Natural killer cell (primary cell): ENCODE results near the gene INPP5F. TPM values are rescaled to one million over a fixed set of nuclear protein-coding genes. Genes with fewer than 3 reads are reported as not detected.

Experiments
- ATAC-seq, 3 donors: fragments of 150-1000 bp in 2 of 3; fragments of 200-7000 bp in 1 of 3; cut with Tn5 transposase; 1 replicate in 1 of 3; 2 replicates in 2 of 3; pipeline ENCODE4 v1.10.0; 2021; ENCODE audit warnings: mild to moderate bottlenecking in 2 of 3, moderate library complexity in 2 of 3
- DNase-seq, 2 donors: peaks; one replicate each; pipeline versions ENCODE4 v3.0.0 to v3.0.0-alpha.2; 2013 to 2021; ENCODE audit warnings: mixed read lengths in 1 of 2
- H3K27ac ChIP-seq: one replicate; pipeline ENCODE4 v1.5.1; 2013; ENCODE audit warnings: mild to moderate bottlenecking, low read length
- H3K27me3 ChIP-seq: one replicate; pipeline ENCODE4 v1.6.1; 2013; ENCODE audit warnings: low read length; ENCODE audit not compliant: control insufficient read depth, insufficient read depth
- H3K36me3 ChIP-seq: one replicate; pipeline ENCODE4 v1.6.1; 2013; ENCODE audit warnings: low read length; ENCODE audit not compliant: control insufficient read depth, insufficient read depth
- H3K4me1 ChIP-seq: one replicate; pipeline ENCODE4 v1.6.1; 2013; ENCODE audit warnings: low read length; ENCODE audit not compliant: control insufficient read depth, insufficient read depth
- H3K4me3 ChIP-seq: one replicate; pipeline ENCODE4 v1.5.1; 2013; ENCODE audit warnings: low read length
- H3K9me3 ChIP-seq: one replicate; pipeline ENCODE4 v1.6.1; 2013; ENCODE audit warnings: low read length; ENCODE audit not compliant: control insufficient read depth, insufficient read depth
- H3K27ac Mint-ChIP-seq, 2 donors: one replicate each; pipeline ENCODE4 v1.8.0; 2022; ENCODE audit warnings: mild to moderate bottlenecking in 2 of 2, mixed read lengths in 2 of 2, moderate library complexity in 1 of 2
- H3K27me3 Mint-ChIP-seq, 2 donors: one replicate each; pipeline ENCODE4 v1.8.0; 2022; ENCODE audit warnings: low read depth in 2 of 2, mixed read lengths in 2 of 2
- H3K36me3 Mint-ChIP-seq: one replicate; pipeline ENCODE4 v1.8.0; 2022; ENCODE audit warnings: mixed read lengths
- H3K4me1 Mint-ChIP-seq, 2 donors: one replicate each; pipeline ENCODE4 v1.8.0; 2022; ENCODE audit warnings: mixed read lengths in 2 of 2
- H3K4me3 Mint-ChIP-seq: one replicate; pipeline ENCODE4 v1.8.0; 2022; ENCODE audit warnings: mild to moderate bottlenecking, moderate library complexity, mixed read lengths
- H3K9me3 Mint-ChIP-seq, 2 donors: one replicate each; pipeline ENCODE4 v1.8.0; 2022; ENCODE audit warnings: mixed read lengths in 2 of 2
- WGBS: methylation state at CpG from one replicate; pipeline ENCODE4 v1.1.7; 2013; ENCODE audit warnings: missing lambda C conversion rate; ENCODE audit not compliant: insufficient coverage; 5-methylcytosine and 5-hydroxymethylcytosine counted together
- intact Hi-C: fragments of 100-400 bp; cut with micrococcal nuclease; formaldehyde crosslinking; loops from one replicate; pipeline ENCODE4 v1.14.2; 2022
- total RNA-seq, 4 donors: library from RNA; stranded (reverse); fragments of 120-200 nt in 1 of 4; gene quantifications; one replicate each; pipeline versions ENCODE4 v1.2.3 to v1.2.4, GENCODE V29; 2013 to 2022
- TF ChIP-seq, protein P1 (sequence below): fragments of 200-600 bp; IDR thresholded peaks from one replicate; pipeline ENCODE4 v1.8.0; 2022; ENCODE audit warnings: antibody characterized with exemption

The INPP5F gene
- total RNA-seq, 3 donors from 2014 or later (not counting 1 experiment from before 2014, with no cell fraction given): 12.8 to 18.2 (median 15.8) TPM

GRCh38 chr10:119859420-119860258, 133.8 kb downstream of the INPP5F start:
- ATAC-seq: peak; percentile 62 to 65 (median 62)
- H3K4me3 Mint-ChIP-seq: no peak overlapping the region
- H3K27ac ChIP-seq: no peak overlapping the region
- intact Hi-C loops: loop anchor here (1.0 kb wide), 2 partner anchors 109 to 173 kb away; no protein-coding TSS in a partner anchor
- peaks cover 37 to 42% of the 10 kb centered on the region in 2 donors for H3K4me1 Mint-ChIP-seq
- peaks cover 5% of the 10 kb centered on the region for H3K9me3 ChIP-seq
- peak in 1 of 2 donors; percentile 74 for DNase-seq
- H3K4me1 ChIP-seq: no peaks in the 10 kb centered on the region
- WGBS: 91% methylated on average over 1 of the region's 1 CpG
- peaks cover 21% of the 10 kb centered on the region for H3K36me3 ChIP-seq
- H3K27me3 ChIP-seq: no peaks in the 10 kb centered on the region
- TF ChIP-seq, protein P1, sequence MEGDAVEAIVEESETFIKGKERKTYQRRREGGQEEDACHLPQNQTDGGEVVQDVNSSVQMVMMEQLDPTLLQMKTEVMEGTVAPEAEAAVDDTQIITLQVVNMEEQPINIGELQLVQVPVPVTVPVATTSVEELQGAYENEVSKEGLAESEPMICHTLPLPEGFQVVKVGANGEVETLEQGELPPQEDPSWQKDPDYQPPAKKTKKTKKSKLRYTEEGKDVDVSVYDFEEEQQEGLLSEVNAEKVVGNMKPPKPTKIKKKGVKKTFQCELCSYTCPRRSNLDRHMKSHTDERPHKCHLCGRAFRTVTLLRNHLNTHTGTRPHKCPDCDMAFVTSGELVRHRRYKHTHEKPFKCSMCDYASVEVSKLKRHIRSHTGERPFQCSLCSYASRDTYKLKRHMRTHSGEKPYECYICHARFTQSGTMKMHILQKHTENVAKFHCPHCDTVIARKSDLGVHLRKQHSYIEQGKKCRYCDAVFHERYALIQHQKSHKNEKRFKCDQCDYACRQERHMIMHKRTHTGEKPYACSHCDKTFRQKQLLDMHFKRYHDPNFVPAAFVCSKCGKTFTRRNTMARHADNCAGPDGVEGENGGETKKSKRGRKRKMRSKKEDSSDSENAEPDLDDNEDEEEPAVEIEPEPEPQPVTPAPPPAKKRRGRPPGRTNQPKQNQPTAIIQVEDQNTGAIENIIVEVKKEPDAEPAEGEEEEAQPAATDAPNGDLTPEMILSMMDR: peak; percentile 87
- H3K27ac Mint-ChIP-seq: peak overlapping the region; percentile 39 to 45
- H3K27me3 Mint-ChIP-seq: no peaks in the 10 kb centered on the region
- peaks cover 2 to 7% of the 10 kb centered on the region in 2 donors for H3K9me3 Mint-ChIP-seq
- peaks cover 17% of the 10 kb centered on the region for H3K36me3 Mint-ChIP-seq
- no peak overlapping the region for H3K4me3 ChIP-seq

DNA sequence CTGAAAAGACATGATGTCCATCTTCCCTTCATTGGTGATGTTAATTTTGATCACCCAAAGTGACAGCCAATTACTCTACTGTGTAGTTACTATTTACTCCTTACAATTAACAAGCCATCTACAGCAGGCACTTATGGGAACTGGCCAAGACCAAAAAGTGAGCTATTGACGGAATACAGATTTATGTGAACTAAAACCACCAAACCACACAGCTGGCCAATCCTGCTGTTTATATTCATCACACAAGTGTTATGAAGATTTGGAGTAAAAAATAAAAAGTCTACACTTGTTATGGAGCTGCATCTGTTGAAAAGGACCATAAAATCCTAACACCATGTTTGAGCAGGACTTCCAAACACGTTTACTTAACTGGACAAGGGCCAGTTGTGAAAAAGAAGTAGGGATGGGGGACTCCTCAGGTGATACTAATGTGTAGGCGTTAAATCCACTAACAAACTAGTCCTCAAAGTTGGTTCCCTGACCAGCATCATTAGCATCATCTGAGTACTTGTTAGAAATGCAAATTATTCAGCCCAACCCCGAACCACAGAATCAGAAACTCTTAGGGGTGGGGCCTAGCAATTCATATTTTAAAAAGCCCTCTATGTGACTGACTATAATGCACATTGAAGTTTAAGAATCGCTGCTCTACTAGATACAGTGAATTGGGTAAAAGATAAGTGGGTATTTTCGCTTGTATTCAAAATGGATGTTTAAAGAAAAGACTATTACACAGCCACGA, 135.2 kb downstream of the INPP5F start:
- Mint-ChIP-seq H3K9me3 (peaks cover 2 to 7% of the 10 kb centered on the region in 2 donors), H3K36me3 (peaks cover 14% of the 10 kb centered on the region), H3K27me3 (no peaks in the 10 kb centered on the region), H3K4me3 (no peak overlapping the region), H3K4me1 (peaks cover 39 to 46% of the 10 kb centered on the region in 2 donors), H3K27ac (peak overlapping the region; percentile 56 to 64)
- Histone ChIP-seq H3K4me3 (no peak overlapping the region), H3K27ac (no peak overlapping the region), H3K36me3 (peaks cover 18% of the 10 kb centered on the region), H3K27me3 (no peaks in the 10 kb centered on the region), H3K9me3 (peaks cover 5% of the 10 kb centered on the region), H3K4me1 (no peaks in the 10 kb centered on the region)
- ATAC-seq: no peak
- TF ChIP-seq, protein P1: no peak
- DNase-seq: no peak
- intact Hi-C loops: no loop called here
- WGBS: 76% methylated on average over 4 of the region's 7 CpGs

DNA sequence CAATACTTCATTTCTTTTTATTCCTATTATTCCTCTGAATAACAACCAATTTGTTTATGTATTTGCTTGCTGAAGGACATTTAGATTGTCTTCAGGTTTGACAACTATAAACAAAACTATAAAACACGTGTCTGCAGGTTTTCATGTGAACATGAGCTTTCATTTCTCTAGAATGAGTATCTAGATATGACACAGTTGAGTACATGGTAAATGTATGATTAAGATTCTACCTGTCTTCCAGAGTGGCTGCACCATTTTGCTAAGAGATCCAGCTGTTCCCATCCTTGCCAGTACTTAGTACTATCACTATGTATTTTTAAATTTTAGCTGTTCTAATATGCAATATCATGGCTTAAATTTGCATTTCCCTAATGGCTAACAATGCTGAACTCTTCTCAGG, 136.7 kb downstream of the INPP5F start:
- Mint-ChIP-seq H3K36me3 (peaks cover 14% of the 10 kb centered on the region), H3K9me3 (peaks cover 2 to 7% of the 10 kb centered on the region in 2 donors), H3K4me1 (peaks cover 43 to 53% of the 10 kb centered on the region in 2 donors), H3K4me3 (no peak overlapping the region), H3K27ac (peak overlapping the region in 1 of 2 donors; percentile 46), H3K27me3 (no peaks in the 10 kb centered on the region)
- ATAC-seq (no peak), DNase-seq (no peak)
- peaks cover 7% of the 10 kb centered on the region for H3K36me3 ChIP-seq
- no peak overlapping the region for H3K27ac ChIP-seq
- no peak overlapping the region for H3K4me3 ChIP-seq
- H3K9me3 ChIP-seq: peaks cover 5% of the 10 kb centered on the region
- intact Hi-C loops: no loop called here
- WGBS: 60% methylated on average over 1 of the region's 1 CpG
- no peaks in the 10 kb centered on the region for H3K27me3 ChIP-seq
- H3K4me1 ChIP-seq: no peaks in the 10 kb centered on the region
- TF ChIP-seq, protein P1: no peak
